Head of caudate nucleus (tissue), 42 donors: ENCODE data around the gene SYK.
"Not testable (repeated sequence)": the region's sequence is repeated elsewhere in the genome, so short reads cannot be mapped to it uniquely, and the experiment has no call there.

ENCODE experiments used
- DNase-seq, 42 donors: peaks; one replicate each; pipeline versions ENCODE4 v3.0.0 to v3.0.0-alpha.2; 2020 to 2021; ENCODE audit warnings: mixed read lengths in 7 of 42
- intact Hi-C: fragments of 100-400 bp; cut with DNase I; formaldehyde crosslinking; loops from one replicate; pipeline ENCODE4 v1.15.0; 2022

Gene SYK

DNA sequence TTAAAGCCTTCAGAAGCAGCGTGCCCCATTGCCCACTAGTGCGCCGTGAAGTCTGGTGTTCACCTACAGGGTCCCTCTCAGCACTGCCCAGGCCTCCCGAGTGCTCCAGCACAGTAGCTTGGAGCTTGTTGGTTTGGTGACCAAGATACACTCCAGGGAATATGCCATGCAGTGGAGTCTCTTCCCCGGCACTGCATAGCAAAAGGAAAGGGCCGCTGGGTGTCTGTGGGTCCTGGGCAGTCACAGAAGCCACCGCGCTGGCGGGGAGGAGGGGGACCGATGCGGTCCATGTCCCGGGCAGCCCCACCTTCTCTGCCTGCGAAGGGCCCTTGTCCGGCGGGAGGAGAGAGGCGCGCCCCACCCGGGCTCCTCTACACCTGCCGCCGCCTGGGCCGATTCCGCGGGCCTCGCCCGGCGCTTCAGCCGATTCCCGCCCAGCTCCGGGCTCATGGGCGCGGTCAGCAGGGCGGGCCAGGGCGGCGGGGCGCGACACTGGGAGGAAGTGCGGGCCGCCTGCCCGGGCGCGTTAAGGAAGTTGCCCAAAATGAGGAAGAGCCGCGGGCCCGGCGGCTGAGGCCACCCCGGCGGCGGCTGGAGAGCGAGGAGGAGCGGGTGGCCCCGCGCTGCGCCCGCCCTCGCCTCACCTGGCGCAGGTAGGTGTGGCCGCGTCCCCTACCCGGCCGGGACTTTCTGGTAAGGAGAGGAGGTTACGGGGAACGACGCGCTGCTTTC lies at the start of gene SYK:
Gene SYK, plus strand, starts transcription at position 579 of the 732 bp plus-strand sequence. CDS start 42,080 bp downstream, outside the sequence.
- peak in 23 of 42 donors; percentile 5 to 53 (median 24) for DNase-seq

DNA sequence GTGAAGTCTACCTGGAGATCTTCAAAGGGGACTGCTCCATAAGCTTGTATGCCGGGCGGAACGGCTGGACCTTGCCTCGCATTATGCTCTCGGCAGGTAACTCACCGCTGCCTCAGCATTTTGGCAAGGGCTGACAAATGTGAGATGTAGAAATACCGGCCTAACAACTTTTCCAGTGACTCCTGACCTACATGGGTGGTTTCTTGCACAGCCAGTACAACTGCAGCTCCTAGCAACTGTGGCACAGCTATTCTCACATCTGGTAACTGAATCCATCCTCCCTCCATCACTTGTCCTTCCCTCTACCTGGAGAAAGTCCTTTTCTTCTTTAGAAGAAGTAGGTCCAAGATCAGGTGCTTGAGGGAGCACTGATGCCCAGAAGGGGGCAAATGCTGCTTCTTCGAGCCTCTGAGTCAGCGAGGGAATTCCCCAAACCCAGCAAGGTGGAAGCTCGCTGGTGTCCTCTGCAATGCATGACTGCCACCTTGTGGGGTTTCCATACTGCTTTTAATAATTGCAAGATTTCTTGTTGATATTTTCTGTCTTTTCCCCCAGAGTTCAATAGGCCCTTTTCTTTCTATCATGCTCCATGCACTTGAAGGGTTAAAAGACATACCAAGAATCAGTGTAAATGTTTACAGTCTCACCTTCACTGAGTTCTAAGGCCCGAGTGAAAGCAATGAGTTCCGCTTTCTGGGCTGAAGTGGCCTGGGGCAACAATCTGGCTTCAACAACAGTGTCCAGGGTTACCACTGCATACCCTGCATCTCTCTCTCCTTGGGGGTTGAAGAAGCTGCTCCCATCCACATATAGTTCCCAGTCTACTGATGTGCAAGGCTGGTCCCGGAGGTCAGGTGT lies 45.9 kb upstream of the SYK start:
- intact Hi-C loops: loop anchor here (10.0 kb wide), 1 partner anchor 531 kb away; no protein-coding TSS in a partner anchor

More for the DNA sequence above, at the start of gene SYK:
- intact Hi-C loops: no loop called here

DNA sequence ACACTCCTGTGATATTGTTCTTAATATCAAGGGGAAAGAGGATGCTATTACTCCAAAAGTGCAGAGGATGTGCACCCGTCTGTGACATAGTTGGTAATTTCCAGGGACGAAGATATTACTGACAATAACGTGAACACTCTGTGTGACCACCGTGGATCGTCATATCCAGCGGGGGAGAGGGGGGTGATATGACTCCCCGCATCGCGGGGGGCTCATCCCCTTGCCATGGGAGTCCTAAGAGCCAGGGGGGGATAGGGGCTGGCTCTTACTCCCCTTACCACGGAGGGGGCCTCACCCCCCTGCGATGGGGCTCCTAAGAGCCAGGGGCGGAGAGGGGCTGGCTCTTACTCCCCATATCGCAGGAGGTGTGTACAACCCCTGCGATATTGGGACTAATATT lies 41.0 kb upstream of the SYK start:
- intact Hi-C loops, DNase-seq: not testable (repeated sequence)

More for the DNA sequence above, 45.9 kb upstream of the SYK start:
- peak in 39 of 42 donors; percentile 13 to 76 (median 53) for DNase-seq

DNA sequence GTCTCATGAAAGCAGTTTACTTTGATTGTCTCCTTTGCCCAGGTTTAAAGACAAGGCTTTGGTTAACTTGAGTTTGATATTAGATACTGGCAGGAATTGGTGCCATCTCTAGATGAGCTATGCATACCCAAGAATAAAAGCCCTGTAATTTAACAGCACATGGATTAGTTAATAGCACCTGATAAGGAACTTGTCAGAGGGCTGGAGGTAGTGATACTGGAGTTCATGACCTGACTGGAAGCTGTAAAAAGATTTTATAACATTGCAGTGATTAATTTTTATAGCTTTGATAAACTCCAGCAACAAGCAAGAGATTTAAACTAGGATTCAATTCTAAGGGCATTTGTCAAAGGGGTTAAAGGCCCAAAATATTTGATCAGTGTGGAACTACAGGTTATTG lies 34.9 kb upstream of the SYK start:
- DNase-seq: no peak
- intact Hi-C loops: no loop called here

DNA sequence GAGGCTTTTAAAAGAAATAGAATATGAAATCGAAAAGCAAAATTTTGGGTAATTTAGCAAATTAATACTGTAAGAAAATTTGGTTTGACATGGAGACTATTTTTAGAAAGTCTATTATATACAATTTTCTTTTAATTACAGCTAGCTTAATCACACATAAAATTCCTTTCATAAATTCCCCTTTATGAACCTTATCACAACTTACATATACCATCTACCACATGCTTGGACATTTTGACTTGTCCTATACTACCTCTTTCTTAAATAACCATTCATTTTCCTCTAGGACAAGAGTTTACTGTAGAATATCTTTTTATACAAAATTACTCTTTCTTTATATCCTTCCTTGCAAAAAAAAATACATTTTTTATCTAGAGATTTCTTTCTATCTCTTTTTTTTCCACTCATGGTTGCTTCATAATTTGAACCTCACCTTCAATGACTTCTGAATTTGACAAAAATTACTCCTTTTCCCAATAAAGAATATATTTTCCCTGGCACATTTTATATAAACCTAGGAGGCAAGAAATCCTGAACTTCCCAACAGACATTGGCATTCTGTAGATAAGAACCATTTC lies 34.0 kb upstream of the SYK start:
- intact Hi-C loops: no loop called here
- DNase-seq: no peak

- no peak for DNase-seq
- intact Hi-C loops: loop anchor here (10.0 kb wide), 1 partner anchor 625 kb away; no protein-coding TSS in a partner anchor
Observed at GRCh38 chr9:90770182-90770738, 31.4 kb upstream of the SYK start.

GRCh38 chr9:90770927-90771326 lies 30.7 kb upstream of the SYK start:
- DNase-seq: no peak
- intact Hi-C loops: loop anchor here (10.0 kb wide), 1 partner anchor 626 kb away; no protein-coding TSS in a partner anchor

GRCh38 chr9:90772386-90772785 lies 29.2 kb upstream of the SYK start:
- no peak for DNase-seq
- intact Hi-C loops: loop anchor here (10.0 kb wide), 1 partner anchor 628 kb away; no protein-coding TSS in a partner anchor

GRCh38 chr9:90773617-90774016 lies 28.0 kb upstream of the SYK start:
- peak in 12 of 42 donors; percentile 9 to 60 (median 34) for DNase-seq

DNA sequence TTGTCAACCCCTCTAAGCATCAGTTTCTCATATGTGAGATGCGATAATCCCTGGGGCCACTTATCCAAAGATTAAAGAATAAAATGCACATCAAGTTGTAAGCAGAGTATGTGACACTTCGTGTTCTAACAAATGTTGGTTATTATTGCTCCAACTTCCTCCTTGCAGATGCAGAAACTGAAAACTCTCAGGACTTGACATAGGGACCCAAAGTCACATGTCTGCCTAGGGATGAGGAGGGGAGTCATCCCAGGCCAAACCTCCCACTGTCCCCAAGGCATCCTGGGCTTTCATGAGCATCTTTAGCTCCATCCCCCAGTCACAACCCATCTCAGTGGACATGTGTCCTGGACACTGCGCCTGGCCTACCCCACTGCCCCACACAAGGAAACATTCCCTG lies 27.5 kb upstream of the SYK start:
- intact Hi-C loops: loop anchor here (10.0 kb wide), 1 partner anchor 629 kb away; no protein-coding TSS in a partner anchor
- DNase-seq: no peak

More at GRCh38 chr9:90773617-90774016, 28.0 kb upstream of the SYK start:
- intact Hi-C loops: loop anchor here (10.0 kb wide), 1 partner anchor 629 kb away; no protein-coding TSS in a partner anchor

GRCh38 chr9:90774682-90775081 lies 26.9 kb upstream of the SYK start:
- intact Hi-C loops: loop anchor here (10.0 kb wide), 1 partner anchor 630 kb away; no protein-coding TSS in a partner anchor
- peak in 1 of 42 donors; percentile 11 for DNase-seq

DNA sequence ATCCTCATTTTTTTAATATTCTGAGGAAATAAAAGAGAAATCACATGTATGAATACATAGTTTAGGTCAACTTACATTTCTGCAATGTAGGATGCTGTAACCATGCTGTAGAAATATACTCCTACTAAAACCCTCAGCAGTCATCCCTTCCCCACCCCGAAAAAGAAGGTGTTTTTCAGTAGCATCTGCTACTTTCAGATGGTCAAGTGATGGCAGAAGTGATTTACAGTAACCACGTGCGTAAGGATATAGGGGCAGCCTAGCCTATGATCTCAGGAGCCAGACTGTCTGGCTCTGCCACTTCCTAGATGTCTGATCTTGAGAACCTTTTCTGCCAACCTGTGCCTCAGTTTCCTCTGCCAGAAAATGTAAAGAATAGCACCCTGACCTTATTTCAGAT lies 26.0 kb upstream of the SYK start:
- intact Hi-C loops: loop anchor here (10.0 kb wide), 1 partner anchor 631 kb away; no protein-coding TSS in a partner anchor
- DNase-seq: no peak

DNA sequence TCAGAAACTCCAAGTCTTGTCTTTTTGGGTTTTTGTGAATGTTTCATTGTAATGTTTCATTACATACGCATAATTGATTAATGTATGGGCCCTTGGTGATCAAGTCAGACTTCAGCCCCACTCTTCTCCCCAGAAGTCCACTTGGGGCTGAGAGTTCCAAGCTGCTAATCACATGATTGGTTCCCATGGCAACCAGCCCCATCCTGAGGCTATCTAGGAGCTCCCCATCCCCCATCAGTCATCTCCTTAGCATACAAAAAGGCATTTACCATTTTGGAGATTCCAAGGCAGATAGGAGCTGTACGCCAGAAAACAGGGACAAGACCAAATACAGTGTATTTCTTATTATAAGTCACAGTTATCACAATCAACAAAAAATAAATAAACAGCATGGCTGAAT lies 22.9 kb upstream of the SYK start:
- DNase-seq: no peak
- intact Hi-C loops: loop anchor here (10.0 kb wide), 1 partner anchor 634 kb away; no protein-coding TSS in a partner anchor

- intact Hi-C loops: no loop called here
- DNase-seq: no peak
Observed at GRCh38 chr9:90783552-90783951, 18.1 kb upstream of the SYK start.

GRCh38 chr9:90783964-90784363 lies 17.7 kb upstream of the SYK start:
- DNase-seq: no peak
- intact Hi-C loops: no loop called here

GRCh38 chr9:90787771-90788460 lies 13.7 kb upstream of the SYK start:
- no peak for DNase-seq
- intact Hi-C loops: no loop called here

DNA sequence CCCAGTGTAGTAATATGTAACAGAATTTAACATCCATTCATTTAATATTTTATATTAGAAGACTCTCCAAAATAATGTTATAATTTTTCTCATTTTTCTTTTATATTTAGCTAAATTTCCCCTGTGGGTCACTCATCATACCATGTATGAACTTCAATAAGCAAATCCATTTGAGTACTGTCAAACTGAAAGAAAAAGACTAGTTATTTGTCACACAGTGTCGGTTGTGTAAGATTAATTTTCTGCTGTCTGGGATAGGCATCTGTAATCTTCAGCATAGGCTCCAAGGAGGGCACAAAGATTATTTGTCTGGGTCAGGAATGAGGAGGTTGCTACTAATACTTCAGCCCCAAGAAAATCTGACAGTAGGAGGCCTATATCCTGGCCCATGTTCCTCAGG lies 13.1 kb upstream of the SYK start:
- intact Hi-C loops, DNase-seq: not testable (repeated sequence)

GRCh38 chr9:90789408-90789807 lies 12.2 kb upstream of the SYK start:
- intact Hi-C loops: no loop called here

More at GRCh38 chr9:90789408-90789807, 12.2 kb upstream of the SYK start:
- DNase-seq: no peak
